Measurements from ENCODE around the gene SH3PXD2A.

GRCh38 chr10:103616705-103617601 is 238.4 kb downstream of the SH3PXD2A start:
- no peak for TF ChIP-seq CTCF (IDR thresholded peaks at IDR 0.05)
- no peak for TF ChIP-seq EP300 (IDR thresholded peaks at IDR 0.05)
- peak in 1 of 3 donors; percentile 74 for TF ChIP-seq POLR2AphosphoS5 (IDR thresholded peaks at IDR 0.05)
- TF ChIP-seq POLR2A (IDR thresholded peaks at IDR 0.05) = no peak
